HepG2 (cell line): ENCODE measurements around the gene AFDN. TPM values are rescaled to one million over a fixed set of nuclear protein-coding genes. Genes with fewer than 3 reads are reported as not detected.

ENCODE experiments used
- ARID4A ChIP-seq: sonication (generic); formaldehyde crosslinking; IDR thresholded peaks from 2 replicates; pipeline ENCODE4 v1.5.0; 2020; ENCODE audit warnings: mild to moderate bottlenecking, missing genetic modification reagents, borderline replicate concordance
- KLF11 ChIP-seq: IDR thresholded peaks from 2 replicates; pipeline ENCODE4 v1.6.1; 2016; ENCODE audit warnings: missing compliant biosample characterization
- REST ChIP-seq, 2 experiments: IDR thresholded peaks; 2 replicates each; pipeline ENCODE4 v1.6.1; 2011 to 2012; ENCODE audit warnings: low read length in 2 of 2, borderline replicate concordance in 1 of 2, low read depth in 1 of 2, mild to moderate bottlenecking in 1 of 2, moderate library complexity in 1 of 2
- ZBTB40 ChIP-seq, 2 experiments: fragments of 450-650 bp in 1 of 2; sonication (generic) in 1 of 2; formaldehyde crosslinking in 1 of 2; IDR thresholded peaks; 2 replicates each; pipeline versions ENCODE4 v1.6.1 to v1.8.0; 2016 to 2022; ENCODE audit warnings: antibody characterized with exemption in 1 of 2, mild to moderate bottlenecking in 1 of 2, missing genetic modification reagents in 1 of 2
- ZNF18 ChIP-seq: sonication (generic); formaldehyde crosslinking; IDR thresholded peaks from 2 replicates; pipeline ENCODE4 v1.8.0; 2022; ENCODE audit warnings: mild to moderate bottlenecking, missing genetic modification reagents; ENCODE audit not compliant: insufficient replicate concordance
- ZNF441 ChIP-seq: sonication (generic); formaldehyde crosslinking; IDR thresholded peaks from 2 replicates; pipeline ENCODE4 v1.7.0; 2021; ENCODE audit warnings: missing genetic modification reagents, borderline replicate concordance
- ZNF619 ChIP-seq: sonication (generic); formaldehyde crosslinking; IDR thresholded peaks from 2 replicates; pipeline ENCODE4 v1.4.0; 2020; ENCODE audit warnings: mild to moderate bottlenecking, missing genetic modification reagents
- ZSCAN29 ChIP-seq: sonication (generic); formaldehyde crosslinking; conservative IDR thresholded peaks from 2 replicates; pipeline ENCODE4 v1.4.0; 2020; ENCODE audit warnings: mild to moderate bottlenecking, missing genetic modification reagents
- polyA plus RNA-seq, 8 experiments: library from polyadenylated mRNA; depleted of rRNA in 3 of 8; stranded (reverse) in 7 of 8; unstranded in 1 of 8; fragments of >200 nt; fragmentation: Illumina TruSeq in 4 of 8; extraction: Trizol in 4 of 8; gene quantifications; 2 replicates each; pipeline versions ENCODE4 v1.2.1 to v1.2.3, GENCODE V29; 2011 to 2016; ENCODE audit warnings: low read depth in 4 of 8, missing spikeins in 1 of 8, mixed read lengths in 1 of 8; ENCODE audit not compliant: insufficient read depth in 1 of 8
- total RNA-seq, 5 experiments: library from RNA; depleted of rRNA; stranded (reverse); fragments of >200 nt; fragmentation: Illumina TruSeq; extraction: Trizol; gene quantifications; 2 replicates each; pipeline ENCODE4 v1.2.3, GENCODE V29; 2016; ENCODE audit warnings: low read depth in 1 of 5

The AFDN gene
- total and polyA plus RNA-seq, 2 of the 13 experiments (the other 11 are each of a cell fraction or from before 2014, with no cell fraction given) = 136 to 151 TPM

- TF ChIP-seq ZBTB40 (IDR thresholded peaks at IDR 0.05) = no peak
- no peak for TF ChIP-seq ZBTB40 (CRISPR knock-in tag; IDR thresholded peaks at IDR 0.05)
- no peak for TF ChIP-seq KLF11 (CRISPR knock-in tag)
- 0 out of 4 replicates have a peak, but pooled peaks of 1 of the 2 experiments have one; percentile 12 for TF ChIP-seq REST (IDR thresholded peaks at IDR 0.05; ENCODE audit: borderline replicate concordance in 1 of 2, low read depth in 1 of 2, low read length in 2 of 2)
- TF ChIP-seq ZNF619 = no peak
- TF ChIP-seq ARID4A (CRISPR knock-in tag) = peak; percentile 49; the same call in 1 of the 2 replicates
- TF ChIP-seq ZNF441 (CRISPR knock-in tag) = peak; percentile 62; the same call in 1 of the 2 replicates
- TF ChIP-seq ZNF18 = no peak
- no peak for TF ChIP-seq ZSCAN29
These were observed 20.5 kb upstream of the AFDN start (continued) for GRCh38 chr6:167806061-167806700.
